ENCODE data around the gene CIZ1.

Gene CIZ1

GRCh38 chr9:128152133-128153059 is 39.0 kb downstream of the CIZ1 start:
- Mint-ChIP-seq H3K27me3 (no peaks in the 10 kb centered on the region), H3K4me3 (no peak overlapping the region), H3K9me3 (no peaks in the 10 kb centered on the region), H3K36me3 (ENCODE audit: low read depth) (no peaks in the 10 kb centered on the region), H3K27ac (no peak overlapping the region), H3K4me1 (ENCODE audit: low read depth) (no peaks in the 10 kb centered on the region)

GRCh38 chr9:128151309-128152132 is 39.9 kb downstream of the CIZ1 start:
- Mint-ChIP-seq H3K4me3 (no peak overlapping the region), H3K27ac (no peak overlapping the region), H3K4me1 (ENCODE audit: low read depth) (no peaks in the 10 kb centered on the region)

GRCh38 chr9:128150594-128151308 is 40.6 kb downstream of the CIZ1 start:
- Mint-ChIP-seq H3K4me1 (ENCODE audit: low read depth) (no peaks in the 10 kb centered on the region), H3K27me3 (no peaks in the 10 kb centered on the region), H3K27ac (peak overlapping the region; percentile 24), H3K4me3 (no peak overlapping the region), H3K9me3 (no peaks in the 10 kb centered on the region), H3K36me3 (ENCODE audit: low read depth) (no peaks in the 10 kb centered on the region)

More at GRCh38 chr9:128151309-128152132, 39.9 kb downstream of the CIZ1 start:
- Mint-ChIP-seq H3K9me3 (no peaks in the 10 kb centered on the region), H3K27me3 (no peaks in the 10 kb centered on the region), H3K36me3 (ENCODE audit: low read depth) (no peaks in the 10 kb centered on the region)

GRCh38 chr9:128149951-128150593 is 41.3 kb downstream of the CIZ1 start:
- Mint-ChIP-seq H3K4me3 (no peak overlapping the region), H3K4me1 (ENCODE audit: low read depth) (no peaks in the 10 kb centered on the region), H3K27ac (no peak overlapping the region), H3K9me3 (no peaks in the 10 kb centered on the region), H3K27me3 (no peaks in the 10 kb centered on the region), H3K36me3 (ENCODE audit: low read depth) (no peaks in the 10 kb centered on the region)

GRCh38 chr9:128149001-128149701 is 42.2 kb downstream of the CIZ1 start, which contains the start of gene LCN2:
Gene LCN2 (plus strand): TSS chr9:128149453. CDS start chr9:128149526, 73 bp downstream.
- Mint-ChIP-seq H3K27ac (no peak within 1 kb of the TSS), H3K4me3 (no peak within 1 kb of the TSS), H3K9me3 (no peaks in the 10 kb centered on the region), H3K27me3 (no peaks in the 10 kb centered on the region), H3K4me1 (ENCODE audit: low read depth) (no peaks in the 10 kb centered on the region), H3K36me3 (ENCODE audit: low read depth) (no peaks in the 10 kb centered on the region)

- H3K9me3 Mint-ChIP-seq: no peaks in the 10 kb centered on the region
- no peaks in the 10 kb centered on the region for H3K27me3 Mint-ChIP-seq
- H3K4me1 Mint-ChIP-seq (ENCODE audit: low read depth): no peaks in the 10 kb centered on the region
- H3K36me3 Mint-ChIP-seq (ENCODE audit: low read depth): no peaks in the 10 kb centered on the region
- H3K4me3 Mint-ChIP-seq: no peak overlapping the region
- H3K27ac Mint-ChIP-seq: no peak overlapping the region
Measured at GRCh38 chr9:128148509-128149000, 42.8 kb downstream of the CIZ1 start.

- H3K4me3 Mint-ChIP-seq: no peak overlapping the region
- H3K27me3 Mint-ChIP-seq: no peaks in the 10 kb centered on the region
- H3K36me3 Mint-ChIP-seq (ENCODE audit: low read depth): no peaks in the 10 kb centered on the region
- H3K27ac Mint-ChIP-seq: no peak overlapping the region
- peaks cover 3% of the 10 kb centered on the region for H3K4me1 Mint-ChIP-seq (ENCODE audit: low read depth)
- H3K9me3 Mint-ChIP-seq: no peaks in the 10 kb centered on the region
Measured at GRCh38 chr9:128146591-128147120, 44.7 kb downstream of the CIZ1 start.

GRCh38 chr9:128145951-128146351 is 45.4 kb downstream of the CIZ1 start:
- Mint-ChIP-seq H3K27me3 (no peaks in the 10 kb centered on the region), H3K9me3 (no peaks in the 10 kb centered on the region), H3K4me1 (ENCODE audit: low read depth) (peaks cover 3% of the 10 kb centered on the region), H3K36me3 (ENCODE audit: low read depth) (no peaks in the 10 kb centered on the region), H3K27ac (no peak overlapping the region), H3K4me3 (no peak overlapping the region)

- no peaks in the 10 kb centered on the region for H3K36me3 Mint-ChIP-seq (ENCODE audit: low read depth)
- H3K4me1 Mint-ChIP-seq (ENCODE audit: low read depth): peaks cover 3% of the 10 kb centered on the region
- H3K4me3 Mint-ChIP-seq: no peak overlapping the region
- H3K27ac Mint-ChIP-seq: no peak overlapping the region
- no peaks in the 10 kb centered on the region for H3K27me3 Mint-ChIP-seq
- H3K9me3 Mint-ChIP-seq: no peaks in the 10 kb centered on the region
Measured at GRCh38 chr9:128145536-128145935, 45.8 kb downstream of the CIZ1 start.

- Mint-ChIP-seq H3K27me3 (no peaks in the 10 kb centered on the region), H3K36me3 (ENCODE audit: low read depth) (no peaks in the 10 kb centered on the region), H3K4me1 (ENCODE audit: low read depth) (peaks cover 3% of the 10 kb centered on the region), H3K4me3 (no peak overlapping the region), H3K9me3 (no peaks in the 10 kb centered on the region), H3K27ac (no peak overlapping the region)
Measured at GRCh38 chr9:128144239-128145181, 46.9 kb downstream of the CIZ1 start.

GRCh38 chr9:128143525-128144238 is 47.7 kb downstream of the CIZ1 start:
- Mint-ChIP-seq H3K36me3 (ENCODE audit: low read depth) (no peaks in the 10 kb centered on the region), H3K4me3 (no peak overlapping the region), H3K27ac (no peak overlapping the region)

GRCh38 chr9:128142596-128142995 is 48.8 kb downstream of the CIZ1 start:
- Mint-ChIP-seq H3K27ac (no peak overlapping the region), H3K36me3 (ENCODE audit: low read depth) (no peaks in the 10 kb centered on the region), H3K9me3 (no peaks in the 10 kb centered on the region), H3K27me3 (no peaks in the 10 kb centered on the region), H3K4me1 (ENCODE audit: low read depth) (peaks cover 3% of the 10 kb centered on the region), H3K4me3 (no peak overlapping the region)

More at GRCh38 chr9:128143525-128144238, 47.7 kb downstream of the CIZ1 start:
- Mint-ChIP-seq H3K4me1 (ENCODE audit: low read depth) (peaks cover 3% of the 10 kb centered on the region), H3K9me3 (no peaks in the 10 kb centered on the region), H3K27me3 (no peaks in the 10 kb centered on the region)

Measured in stimulated activated naive CD8-positive, alpha-beta T cell treated with anti-CD3 and anti-CD28 coated beads, Interleukin-15, Interleukin-2, amounts not matched to agents 100 ng/mL and 50 ng/mL, for 24 hours (primary cell).